Adrenal gland (tissue), 12 donors: Measurements from ENCODE around the gene ABHD17A. TPM values are rescaled to one million over a fixed set of nuclear protein-coding genes. Genes with fewer than 3 reads are reported as not detected.
A peak's percentile ranks its signal among the peaks of the same experiment; 100 is the strongest.

Experiments used
- DNase-seq, 7 donors: peaks; one replicate each; pipeline ENCODE4 v3.0.0-alpha.2; 2019 to 2020
- H3K27ac ChIP-seq, 5 donors: fragments of 200-600 bp; sonication (generic) in 4 of 5; 1 replicate in 3 of 5; 2 replicates in 2 of 5; pipeline versions ENCODE4 v1.5.1 to v1.8.0; 2016 to 2020; ENCODE audit warnings: mild to moderate bottlenecking in 1 of 5
- H3K27me3 ChIP-seq: fragments of 200-600 bp; 2 replicates; pipeline ENCODE4 v1.8.0; 2021
- H3K36me3 ChIP-seq, 2 donors: fragments of 200-600 bp; replicated peaks in 1 of 2; 1 replicate in 1 of 2; 2 replicates in 1 of 2; pipeline versions ENCODE4 v1.5.1 to v1.8.0; 2018 to 2022
- H3K4me1 ChIP-seq, 2 donors: fragments of 200-600 bp; replicated peaks in 1 of 2; 1 replicate in 1 of 2; 2 replicates in 1 of 2; pipeline versions ENCODE4 v1.5.1 to v1.8.0; 2018 to 2021
- H3K4me3 ChIP-seq, 4 donors: fragments of 200-600 bp; sonication (generic) in 3 of 4; one replicate each; pipeline ENCODE4 v1.5.1; 2016 to 2018
- H3K9me3 ChIP-seq, 3 donors: fragments of 200-600 bp; sonication (generic) in 1 of 3; replicated peaks in 1 of 3; 1 replicate in 2 of 3; 2 replicates in 1 of 3; pipeline versions ENCODE4 v1.5.1 to v1.8.0; 2016 to 2021
- POLR2A ChIP-seq, 2 donors: fragments of 450-650 bp; IDR thresholded peaks; one replicate each; pipeline ENCODE4 v1.6.1; 2017; ENCODE audit warnings: antibody characterized with exemption in 2 of 2, mild to moderate bottlenecking in 2 of 2, moderate library complexity in 1 of 2
- WGBS, 4 donors: extraction: QIAGEN DNeasy Blood & Tissue Kit in 2 of 4; methylation state at CpG; one replicate each; pipeline versions ENCODE4 v1.1.5 to v1.1.7; 2013 to 2017; 5-methylcytosine and 5-hydroxymethylcytosine counted together
- intact Hi-C, 2 donors: fragments of 100-400 bp; cut with DNase I; formaldehyde crosslinking; loops; one replicate each; pipeline versions ENCODE4 v1.14.1 to v1.15.0; 2022 to 2023
- polyA plus RNA-seq, 3 donors: library from polyadenylated mRNA; stranded (reverse); fragments of 200-250 nt in 2 of 3; fragments of 350-450 nt in 1 of 3; fragmentation: Illumina TruSeq in 1 of 3; extraction: RNeasy Lipid Tissue Mini Kit (QIAGEN cat#74804) in 1 of 3; gene quantifications; one replicate each; pipeline ENCODE4 v1.2.3, GENCODE V29; 2013 to 2014
- total RNA-seq, 9 donors: library from RNA; depleted of rRNA in 4 of 9; stranded (reverse); fragments of >200 nt in 4 of 9; fragments of 120-200 nt in 1 of 9; fragmentation: NEBNext Ultra II Directional in 1 of 9; extraction: Animal tissue kit (Norgen Biotek cat#: 25700) in 1 of 9; gene quantifications; one replicate each; pipeline versions ENCODE4 v1.1.0 to v1.2.4, GENCODE V29; 2013 to 2023
- TF ChIP-seq, protein P1 (sequence below), 6 experiments: fragments of 450-650 bp in 4 of 6; fragments of 200-600 bp in 2 of 6; sonication (generic) in 1 of 6; IDR thresholded peaks; 1 replicate in 5 of 6; 2 replicates in 1 of 6; pipeline versions ENCODE4 v1.5.1 to v1.8.0; 2016 to 2021; ENCODE audit warnings: antibody characterized with exemption in 6 of 6, mild to moderate bottlenecking in 2 of 6, moderate library complexity in 1 of 6
- donor health status: healthy with polysubstance abuse.
- donor health status: Bipolar disorder and iron deficiency.
- donor health status: DM: yes; HTN: yes; CAD: no.
- donor health status: DM: no; HTN: no; CAD: no.
- donor health status: DM: no; HTN: no; CAD: no.
- donor health status: DM: yes; HTN: yes; CAD: no.

The ABHD17A gene
- total and polyA plus RNA-seq, 12 donors, result 2.5 to 235 (median 99.4) TPM

- Histone ChIP-seq H3K27me3 (no peaks in the 10 kb centered on the region), H3K36me3 (no peaks in the 10 kb centered on the region), H3K27ac (peak overlapping the region in 2 of 5 donors; percentile 34 to 49), H3K9me3 (no peaks in the 10 kb centered on the region), H3K4me1 (peaks cover 27 to 58% of the 10 kb centered on the region in 2 donors), H3K4me3 (no peak overlapping the region)
- intact Hi-C loops, result no loop called here
- DNase-seq, result peak in 1 of 7 donors; percentile 53
- 48 to 62% (median 56%) methylated on average over 4 to 11 of the region's 11 CpGs; no CpG with 5 or more reads in 1 of the 4 donors for WGBS, 4 donors
- TF ChIP-seq, protein P1, sequence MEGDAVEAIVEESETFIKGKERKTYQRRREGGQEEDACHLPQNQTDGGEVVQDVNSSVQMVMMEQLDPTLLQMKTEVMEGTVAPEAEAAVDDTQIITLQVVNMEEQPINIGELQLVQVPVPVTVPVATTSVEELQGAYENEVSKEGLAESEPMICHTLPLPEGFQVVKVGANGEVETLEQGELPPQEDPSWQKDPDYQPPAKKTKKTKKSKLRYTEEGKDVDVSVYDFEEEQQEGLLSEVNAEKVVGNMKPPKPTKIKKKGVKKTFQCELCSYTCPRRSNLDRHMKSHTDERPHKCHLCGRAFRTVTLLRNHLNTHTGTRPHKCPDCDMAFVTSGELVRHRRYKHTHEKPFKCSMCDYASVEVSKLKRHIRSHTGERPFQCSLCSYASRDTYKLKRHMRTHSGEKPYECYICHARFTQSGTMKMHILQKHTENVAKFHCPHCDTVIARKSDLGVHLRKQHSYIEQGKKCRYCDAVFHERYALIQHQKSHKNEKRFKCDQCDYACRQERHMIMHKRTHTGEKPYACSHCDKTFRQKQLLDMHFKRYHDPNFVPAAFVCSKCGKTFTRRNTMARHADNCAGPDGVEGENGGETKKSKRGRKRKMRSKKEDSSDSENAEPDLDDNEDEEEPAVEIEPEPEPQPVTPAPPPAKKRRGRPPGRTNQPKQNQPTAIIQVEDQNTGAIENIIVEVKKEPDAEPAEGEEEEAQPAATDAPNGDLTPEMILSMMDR (IDR thresholded peaks at IDR 0.05), result no peak
- TF ChIP-seq POLR2A (IDR thresholded peaks at IDR 0.05), result no peak
Measured at GRCh38 chr19:1845642-1846041, 39.7 kb downstream of the ABHD17A start.

GRCh38 chr19:1845125-1845515, 40.2 kb downstream of the ABHD17A start:
- Histone ChIP-seq H3K9me3 (no peaks in the 10 kb centered on the region), H3K4me1 (peaks cover 27 to 62% of the 10 kb centered on the region in 2 donors), H3K27me3 (no peaks in the 10 kb centered on the region), H3K36me3 (no peaks in the 10 kb centered on the region), H3K27ac (peak overlapping the region in 1 of 5 donors; percentile 34), H3K4me3 (no peak overlapping the region)
- intact Hi-C loops, result no loop called here
- no peak for DNase-seq
- TF ChIP-seq, protein P1 (IDR thresholded peaks at IDR 0.05), result no peak
- no peak for TF ChIP-seq POLR2A (IDR thresholded peaks at IDR 0.05)
- WGBS, 4 donors, result 72 to 83% (median 81%) methylated on average over 9 to 16 of the region's 16 CpGs

DNA sequence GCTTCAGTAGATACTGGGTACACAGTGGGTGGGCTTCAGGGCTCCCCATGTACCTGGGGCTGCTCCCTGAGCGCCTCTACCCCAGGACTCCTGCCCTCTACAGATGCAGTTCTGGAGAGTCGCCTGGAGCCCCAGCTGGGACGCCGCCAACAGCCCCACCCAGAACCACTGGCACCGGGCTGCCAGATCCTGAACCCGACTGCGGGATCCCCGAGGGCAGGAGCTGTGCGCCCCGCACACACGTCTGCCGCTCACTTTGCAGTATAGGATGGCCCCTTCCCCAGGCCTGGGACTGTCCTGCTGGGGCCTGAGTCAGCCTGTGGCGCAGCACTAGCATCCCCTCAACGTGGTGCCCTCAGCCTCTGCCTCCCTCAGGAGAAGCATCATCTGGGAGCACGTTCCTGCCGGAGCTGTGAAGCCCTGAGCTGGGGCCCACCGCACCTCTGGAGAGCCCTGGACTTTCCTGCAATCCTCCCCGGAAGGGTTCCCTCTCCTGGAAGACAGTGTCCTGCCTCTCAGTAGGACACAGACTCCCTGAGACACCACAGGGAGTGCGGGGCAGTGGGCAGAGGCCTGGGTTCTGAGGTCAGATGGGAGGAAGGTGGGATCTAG, 40.7 kb downstream of the ABHD17A start:
- 74 to 83% (median 75%) methylated on average over 8 to 19 of the region's 19 CpGs; no CpG with 5 or more reads in 1 of the 4 donors for WGBS, 4 donors
- Histone ChIP-seq H3K9me3 (no peaks in the 10 kb centered on the region), H3K27ac (no peak overlapping the region), H3K4me1 (peaks cover 27 to 66% of the 10 kb centered on the region in 2 donors), H3K36me3 (no peaks in the 10 kb centered on the region), H3K27me3 (no peaks in the 10 kb centered on the region), H3K4me3 (no peak overlapping the region)
- intact Hi-C loops, result no loop called here
- DNase-seq, result no peak
- TF ChIP-seq, protein P1 (IDR thresholded peaks at IDR 0.05), result no peak
- no peak for TF ChIP-seq POLR2A (IDR thresholded peaks at IDR 0.05)

GRCh38 chr19:1843646-1844394, 41.5 kb downstream of the ABHD17A start:
- H3K4me1 ChIP-seq, result peaks cover 27 to 66% of the 10 kb centered on the region in 2 donors

More at GRCh38 chr19:1843646-1844394, 41.5 kb downstream of the ABHD17A start:
- H3K27me3 ChIP-seq, result no peaks in the 10 kb centered on the region
- H3K4me3 ChIP-seq, result no peak overlapping the region
- intact Hi-C loops, result no loop called here
- H3K27ac ChIP-seq, result peak overlapping the region in 1 of 5 donors; percentile 10
- no peak for DNase-seq
- WGBS, 4 donors, result 63 to 85% (median 77%) methylated on average over 14 to 25 of the region's 25 CpGs
- TF ChIP-seq, protein P1 (IDR thresholded peaks at IDR 0.05), result peak in 1 of 6 experiments; percentile 3
- no peak for TF ChIP-seq POLR2A (IDR thresholded peaks at IDR 0.05)
- no peaks in the 10 kb centered on the region for H3K36me3 ChIP-seq
- no peaks in the 10 kb centered on the region for H3K9me3 ChIP-seq
